Breast epithelium (tissue), 4 donors: ENCODE data around the gene COL5A1. TPM values are rescaled to one million over a fixed set of nuclear protein-coding genes. Genes with fewer than 3 reads are reported as not detected.

Source experiments
- DNase-seq, 2 donors: peaks; one replicate each; pipeline ENCODE4 v3.0.0-alpha.2; 2019; ENCODE audit warnings: low spot score in 2 of 2
- H3K27ac ChIP-seq, 2 donors: fragments of 200-600 bp; sonication (generic) in 1 of 2; one replicate each; pipeline ENCODE4 v1.5.1; 2016 to 2019; ENCODE audit warnings: mild to moderate bottlenecking in 1 of 2
- H3K27me3 ChIP-seq, 2 donors: fragments of 200-600 bp; sonication (generic) in 1 of 2; one replicate each; pipeline versions ENCODE4 v1.5.1 to v1.6.0; 2017 to 2019; ENCODE audit warnings: control low read depth in 1 of 2, mild to moderate bottlenecking in 1 of 2
- H3K36me3 ChIP-seq: fragments of 200-600 bp; one replicate; pipeline ENCODE4 v1.5.1; 2019
- H3K4me1 ChIP-seq, 2 donors: fragments of 200-600 bp; sonication (generic); one replicate each; pipeline ENCODE4 v1.5.1; 2016 to 2019; ENCODE audit warnings: control low read depth in 1 of 2
- H3K4me3 ChIP-seq, 3 donors: fragments of 200-600 bp; sonication (generic); 1 replicate in 2 of 3; 2 replicates in 1 of 3; pipeline ENCODE4 v1.5.1; 2016 to 2019; ENCODE audit warnings: mild to moderate bottlenecking in 3 of 3, moderate library complexity in 2 of 3
- H3K9me3 ChIP-seq, 2 donors: fragments of 200-600 bp; sonication (generic) in 1 of 2; one replicate each; pipeline ENCODE4 v1.5.1; 2016 to 2019; ENCODE audit warnings: control low read depth in 1 of 2
- CTCF ChIP-seq, 3 donors: fragments of 450-650 bp; IDR thresholded peaks; one replicate each; pipeline ENCODE4 v1.5.1; 2016 to 2017; ENCODE audit warnings: antibody characterized with exemption in 3 of 3, mild to moderate bottlenecking in 3 of 3, moderate library complexity in 3 of 3
- POLR2A ChIP-seq: fragments of 450-650 bp; IDR thresholded peaks from one replicate; pipeline ENCODE4 v1.6.1; 2016; ENCODE audit warnings: antibody characterized with exemption, mild to moderate bottlenecking, moderate library complexity
- POLR2AphosphoS5 ChIP-seq, 3 donors: sonication (generic); formaldehyde crosslinking; IDR thresholded peaks; one replicate each; pipeline ENCODE4 v1.6.1; 2017; ENCODE audit warnings: antibody characterized with exemption in 3 of 3
- intact Hi-C: fragments of 100-400 bp; cut with DNase I; formaldehyde crosslinking; loops from one replicate; pipeline ENCODE4 v1.15.1; 2023; ENCODE audit warnings: low total_unique reads
- total RNA-seq, 3 donors: library from RNA; depleted of rRNA; stranded (reverse); fragments of >200 nt; gene quantifications; one replicate each; pipeline ENCODE4 v1.1.0, GENCODE V29; 2016

The COL5A1 gene
- total RNA-seq, 3 donors from 2014 or later = 12.1 to 17.0 (median 15.4) TPM

GRCh38 chr9:134650431-134651190 lies 9.0 kb downstream of the COL5A1 start:
- TF ChIP-seq CTCF (IDR thresholded peaks at IDR 0.05) (no peak), POLR2AphosphoS5 (IDR thresholded peaks at IDR 0.05) (no peak), POLR2A (no peak)
- no peak overlapping the region for H3K27ac ChIP-seq
- no peaks in the 10 kb centered on the region for H3K9me3 ChIP-seq
- no peaks in the 10 kb centered on the region for H3K36me3 ChIP-seq
- H3K4me1 ChIP-seq = peaks cover 0 to 16% of the 10 kb centered on the region in 2 donors
- H3K4me3 ChIP-seq = no peak overlapping the region
- intact Hi-C loops = no loop called here
- DNase-seq = no peak
- no peaks in the 10 kb centered on the region for H3K27me3 ChIP-seq

GRCh38 chr9:134651226-134651905 lies 9.8 kb downstream of the COL5A1 start:
- no peak for DNase-seq

GRCh38 chr9:134652291-134653225 lies 11.0 kb downstream of the COL5A1 start:
- Histone ChIP-seq H3K4me1 (peaks cover 0 to 4% of the 10 kb centered on the region in 2 donors), H3K27me3 (no peaks in the 10 kb centered on the region), H3K4me3 (peak overlapping the region in 1 of 3 donors; percentile 8), H3K27ac (peak overlapping the region in 1 of 2 donors; percentile 43), H3K9me3 (no peaks in the 10 kb centered on the region), H3K36me3 (no peaks in the 10 kb centered on the region)
- intact Hi-C loops = no loop called here
- TF ChIP-seq CTCF (IDR thresholded peaks at IDR 0.05) = no peak
- TF ChIP-seq POLR2AphosphoS5 (IDR thresholded peaks at IDR 0.05) = no peak
- no peak for TF ChIP-seq POLR2A
- no peak for DNase-seq

More at GRCh38 chr9:134651226-134651905, 9.8 kb downstream of the COL5A1 start:
- peaks cover 0 to 12% of the 10 kb centered on the region in 2 donors for H3K4me1 ChIP-seq
- no peaks in the 10 kb centered on the region for H3K27me3 ChIP-seq
- no peaks in the 10 kb centered on the region for H3K36me3 ChIP-seq
- no peak overlapping the region for H3K27ac ChIP-seq
- H3K9me3 ChIP-seq = no peaks in the 10 kb centered on the region
- H3K4me3 ChIP-seq = no peak overlapping the region
- TF ChIP-seq CTCF (IDR thresholded peaks at IDR 0.05) (no peak), POLR2A (no peak), POLR2AphosphoS5 (IDR thresholded peaks at IDR 0.05) (no peak)
- intact Hi-C loops = no loop called here

- intact Hi-C loops = no loop called here
- no peaks in the 10 kb centered on the region for H3K36me3 ChIP-seq
- peak overlapping the region in 1 of 2 donors; percentile 43 for H3K27ac ChIP-seq
- peak overlapping the region in 1 of 3 donors; percentile 8 for H3K4me3 ChIP-seq
- TF ChIP-seq CTCF (IDR thresholded peaks at IDR 0.05) = no peak
- TF ChIP-seq POLR2A = no peak
- TF ChIP-seq POLR2AphosphoS5 (IDR thresholded peaks at IDR 0.05) = no peak
- no peaks in the 10 kb centered on the region for H3K9me3 ChIP-seq
- no peaks in the 10 kb centered on the region for H3K27me3 ChIP-seq
- no peak for DNase-seq
- H3K4me1 ChIP-seq = peaks cover 0 to 4% of the 10 kb centered on the region in 2 donors
These were observed 11.8 kb downstream of the COL5A1 start for GRCh38 chr9:134653259-134654009.
